ENCODE results near the gene IQCF6. TPM values are rescaled to one million over a fixed set of nuclear protein-coding genes. Genes with fewer than 3 reads are reported as not detected.

Gene IQCF6
- polyA plus RNA-seq, 1 of the 3 experiments (the other 2 are of a cell fraction), result not detected

GRCh38 chr3:51819709-51820406 is 40.8 kb upstream of the IQCF6 start:
- Histone ChIP-seq H3K9me3 (no peaks in the 10 kb centered on the region), H3K4me2 (no peak overlapping the region), H3K9ac (no peak overlapping the region), H3K9me2 (no peaks in the 10 kb centered on the region), H3K36me3 (replicated peaks in 1 of 2; ENCODE audit: control insufficient read depth in 1 of 2, insufficient read depth in 2 of 2, low read length in 1 of 2) (no peaks in the 10 kb centered on the region), H2AFZ (ENCODE audit: low read depth) (no peak overlapping the region), H3F3A (replicated peaks; ENCODE audit: insufficient read depth) (no peaks in the 10 kb centered on the region), H4K20me1 (ENCODE audit: insufficient read depth) (no peaks in the 10 kb centered on the region), H3K79me2 (ENCODE audit: insufficient read depth) (no peaks in the 10 kb centered on the region), H3K4me1 (ENCODE audit: control insufficient read depth in 1 of 2, insufficient read depth in 2 of 2, low read depth in 1 of 2, low read length in 1 of 2) (no peaks in the 10 kb centered on the region; a peak in 1 of 4 replicates), H3K27me3 (ENCODE audit: insufficient read depth) (no peaks in the 10 kb centered on the region; the same call in 1 of the 2 replicates), H3K4me3 (ENCODE audit: low read depth in 2 of 2, low read length in 1 of 2) (no peak overlapping the region), H3K27ac (ENCODE audit: low read depth in 2 of 2, low read length in 1 of 2) (no peak overlapping the region)
- WGBS (ENCODE audit: low lambda C conversion rate), result 54% methylated on average over 12 of the region's 12 CpGs
- TF ChIP-seq, protein P1, sequence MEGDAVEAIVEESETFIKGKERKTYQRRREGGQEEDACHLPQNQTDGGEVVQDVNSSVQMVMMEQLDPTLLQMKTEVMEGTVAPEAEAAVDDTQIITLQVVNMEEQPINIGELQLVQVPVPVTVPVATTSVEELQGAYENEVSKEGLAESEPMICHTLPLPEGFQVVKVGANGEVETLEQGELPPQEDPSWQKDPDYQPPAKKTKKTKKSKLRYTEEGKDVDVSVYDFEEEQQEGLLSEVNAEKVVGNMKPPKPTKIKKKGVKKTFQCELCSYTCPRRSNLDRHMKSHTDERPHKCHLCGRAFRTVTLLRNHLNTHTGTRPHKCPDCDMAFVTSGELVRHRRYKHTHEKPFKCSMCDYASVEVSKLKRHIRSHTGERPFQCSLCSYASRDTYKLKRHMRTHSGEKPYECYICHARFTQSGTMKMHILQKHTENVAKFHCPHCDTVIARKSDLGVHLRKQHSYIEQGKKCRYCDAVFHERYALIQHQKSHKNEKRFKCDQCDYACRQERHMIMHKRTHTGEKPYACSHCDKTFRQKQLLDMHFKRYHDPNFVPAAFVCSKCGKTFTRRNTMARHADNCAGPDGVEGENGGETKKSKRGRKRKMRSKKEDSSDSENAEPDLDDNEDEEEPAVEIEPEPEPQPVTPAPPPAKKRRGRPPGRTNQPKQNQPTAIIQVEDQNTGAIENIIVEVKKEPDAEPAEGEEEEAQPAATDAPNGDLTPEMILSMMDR (IDR thresholded peaks at IDR 0.05), result peak; percentile 36; the same call in 1 of the 2 replicates
- no peak for TF ChIP-seq RFX5 (IDR thresholded peaks at IDR 0.05; ENCODE audit: low read length)
- ChIA-PET CTCF (interaction anchor here (0.7 to 2.3 kb wide), 12 partner anchors 8 to 232 kb away, joined by 3 to 11 read pairs (median 3); no protein-coding TSS in a partner anchor), POLR2A (no interaction called here)
- no peak for DNase-seq

- no peaks in the 10 kb centered on the region for H3K9me2 ChIP-seq
- no peaks in the 10 kb centered on the region for H3K79me2 ChIP-seq (ENCODE audit: insufficient read depth)
- ChIA-PET CTCF (interaction anchor here (0.9 to 2.3 kb wide), 6 partner anchors 13 to 100 kb away, joined by 3 to 11 read pairs (median 4); no protein-coding TSS in a partner anchor), POLR2A (no interaction called here)
- no peak for DNase-seq
- no peak overlapping the region for H3K4me3 ChIP-seq (ENCODE audit: low read depth in 2 of 2, low read length in 1 of 2)
- no peaks in the 10 kb centered on the region for H3K9me3 ChIP-seq
- H3K4me1 ChIP-seq (ENCODE audit: control insufficient read depth in 1 of 2, insufficient read depth in 2 of 2, low read depth in 1 of 2, low read length in 1 of 2), result peaks cover 0 to 6% of the 10 kb centered on the region in 2 experiments; a peak in 1 of 4 replicates
- H3F3A ChIP-seq (replicated peaks; ENCODE audit: insufficient read depth), result no peaks in the 10 kb centered on the region
- no peak overlapping the region for H2AFZ ChIP-seq (ENCODE audit: low read depth)
- H3K36me3 ChIP-seq (replicated peaks in 1 of 2; ENCODE audit: control insufficient read depth in 1 of 2, insufficient read depth in 2 of 2, low read length in 1 of 2), result no peaks in the 10 kb centered on the region
- WGBS (ENCODE audit: low lambda C conversion rate), result 24% methylated on average over 7 of the region's 15 CpGs
- no peaks in the 10 kb centered on the region for H4K20me1 ChIP-seq (ENCODE audit: insufficient read depth)
- no peaks in the 10 kb centered on the region; the same call in 1 of the 2 replicates for H3K27me3 ChIP-seq (ENCODE audit: insufficient read depth)
- no peak overlapping the region for H3K9ac ChIP-seq
- no peak overlapping the region for H3K4me2 ChIP-seq
- no peak overlapping the region for H3K27ac ChIP-seq (ENCODE audit: low read depth in 2 of 2, low read length in 1 of 2)
- TF ChIP-seq RFX5 (IDR thresholded peaks at IDR 0.05; ENCODE audit: low read length), result no peak
- TF ChIP-seq FOSL2 (IDR thresholded peaks at IDR 0.05; ENCODE audit: borderline replicate concordance, low read depth), result no peak
- no peak for TF ChIP-seq NRF1 (IDR thresholded peaks at IDR 0.05; ENCODE audit: low read depth, low read length)
- no peak for TF ChIP-seq RAD21 (IDR thresholded peaks at IDR 0.05; ENCODE audit: low read length)
- TF ChIP-seq SIN3A (IDR thresholded peaks at IDR 0.05; ENCODE audit: borderline replicate concordance, low read depth, low read length), result no peak
- TF ChIP-seq NFIC (IDR thresholded peaks at IDR 0.05; ENCODE audit: borderline replicate concordance), result no peak
These were observed 40.1 kb upstream of the IQCF6 start for GRCh38 chr3:51819151-51819550.

DNA sequence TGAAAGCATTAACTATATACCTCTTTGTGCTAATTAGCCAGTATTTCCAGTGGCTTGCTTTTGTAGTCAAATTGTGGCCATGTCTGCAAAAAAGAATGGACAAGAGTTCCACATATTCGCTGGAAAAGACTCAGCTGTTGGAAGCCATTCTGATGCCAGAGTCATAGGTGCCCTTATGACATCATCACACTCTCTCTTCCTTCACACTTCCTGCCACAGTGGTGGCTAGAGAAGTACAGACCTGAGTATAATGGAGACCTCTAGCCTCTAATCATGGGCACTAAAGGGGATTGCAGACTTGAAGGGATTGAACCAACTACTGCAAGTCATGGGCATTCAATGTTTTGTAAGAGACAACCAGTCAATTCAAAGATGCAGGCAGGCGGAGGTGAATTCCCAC is 38.3 kb upstream of the IQCF6 start:
- H3K79me2 ChIP-seq (ENCODE audit: insufficient read depth), result no peaks in the 10 kb centered on the region
- TF ChIP-seq YY1 (IDR thresholded peaks at IDR 0.05; ENCODE audit: low read depth) (no peak), CHD2 (IDR thresholded peaks at IDR 0.05; ENCODE audit: low read length, partially characterized antibody) (no peak), USF2 (IDR thresholded peaks at IDR 0.05; ENCODE audit: borderline replicate concordance, low read depth, low read length) (no peak), MEF2A (IDR thresholded peaks at IDR 0.05; ENCODE audit: borderline replicate concordance, low read depth) (no peak), TAF1 (IDR thresholded peaks at IDR 0.05; ENCODE audit: borderline replicate concordance, low read depth, low read length) (no peak), USF1 (IDR thresholded peaks at IDR 0.05; ENCODE audit: borderline replicate concordance, low read depth) (no peak), JUND (IDR thresholded peaks at IDR 0.05) (no peak), NRF1 (IDR thresholded peaks at IDR 0.05; ENCODE audit: low read depth, low read length) (no peak), MXI1 (IDR thresholded peaks at IDR 0.05; ENCODE audit: low read depth, low read length) (no peak), GATA2 (CRISPR knock-in tag; IDR thresholded peaks at IDR 0.05) (no peak), ELF1 (IDR thresholded peaks at IDR 0.05) (no peak)
- TF ChIP-seq, protein P2, sequence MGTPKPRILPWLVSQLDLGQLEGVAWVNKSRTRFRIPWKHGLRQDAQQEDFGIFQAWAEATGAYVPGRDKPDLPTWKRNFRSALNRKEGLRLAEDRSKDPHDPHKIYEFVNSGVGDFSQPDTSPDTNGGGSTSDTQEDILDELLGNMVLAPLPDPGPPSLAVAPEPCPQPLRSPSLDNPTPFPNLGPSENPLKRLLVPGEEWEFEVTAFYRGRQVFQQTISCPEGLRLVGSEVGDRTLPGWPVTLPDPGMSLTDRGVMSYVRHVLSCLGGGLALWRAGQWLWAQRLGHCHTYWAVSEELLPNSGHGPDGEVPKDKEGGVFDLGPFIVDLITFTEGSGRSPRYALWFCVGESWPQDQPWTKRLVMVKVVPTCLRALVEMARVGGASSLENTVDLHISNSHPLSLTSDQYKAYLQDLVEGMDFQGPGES (IDR thresholded peaks at IDR 0.05; ENCODE audit: low read depth, low read length), result no peak
- ChIA-PET POLR2A (no interaction called here), CTCF (no interaction called here)
- no peak overlapping the region for H3K4me2 ChIP-seq
- H3F3A ChIP-seq (replicated peaks; ENCODE audit: insufficient read depth), result no peaks in the 10 kb centered on the region
- H3K9me3 ChIP-seq, result no peaks in the 10 kb centered on the region
- H3K27me3 ChIP-seq (ENCODE audit: insufficient read depth), result no peaks in the 10 kb centered on the region; the same call in 1 of the 2 replicates
- no peaks in the 10 kb centered on the region for H4K20me1 ChIP-seq (ENCODE audit: insufficient read depth)
- H3K27ac ChIP-seq (ENCODE audit: low read depth in 2 of 2, low read length in 1 of 2), result no peak overlapping the region
- 54% methylated on average over 2 of the region's 2 CpGs for WGBS (ENCODE audit: low lambda C conversion rate)
- no peak overlapping the region for H3K9ac ChIP-seq
- no peak overlapping the region for H3K4me3 ChIP-seq (ENCODE audit: low read depth in 2 of 2, low read length in 1 of 2)
- H3K4me1 ChIP-seq (ENCODE audit: control insufficient read depth in 1 of 2, insufficient read depth in 2 of 2, low read depth in 1 of 2, low read length in 1 of 2), result peaks cover 0 to 20% of the 10 kb centered on the region in 2 experiments; a peak in 1 of 4 replicates
- no peaks in the 10 kb centered on the region for H3K9me2 ChIP-seq
- DNase-seq, result no peak
- H2AFZ ChIP-seq (ENCODE audit: low read depth), result no peak overlapping the region
- no peaks in the 10 kb centered on the region for H3K36me3 ChIP-seq (replicated peaks in 1 of 2; ENCODE audit: control insufficient read depth in 1 of 2, insufficient read depth in 2 of 2, low read length in 1 of 2)
